Activated CD4-positive, alpha-beta T cell treated with anti-CD3 and anti-CD28 coated beads, Interleukin-2, amount 50 U/mL, for 4 hours (primary cell): ENCODE measurements around the gene CDO1.
"Not testable (repeated sequence)": the region's sequence is repeated elsewhere in the genome, so short reads cannot be mapped to it uniquely, and the experiment has no call there.

Source experiments
- DNase-seq, 2 experiments: peaks; one replicate each; pipeline ENCODE4 v3.0.0-alpha.2; 2020

The CDO1 gene

DNA sequence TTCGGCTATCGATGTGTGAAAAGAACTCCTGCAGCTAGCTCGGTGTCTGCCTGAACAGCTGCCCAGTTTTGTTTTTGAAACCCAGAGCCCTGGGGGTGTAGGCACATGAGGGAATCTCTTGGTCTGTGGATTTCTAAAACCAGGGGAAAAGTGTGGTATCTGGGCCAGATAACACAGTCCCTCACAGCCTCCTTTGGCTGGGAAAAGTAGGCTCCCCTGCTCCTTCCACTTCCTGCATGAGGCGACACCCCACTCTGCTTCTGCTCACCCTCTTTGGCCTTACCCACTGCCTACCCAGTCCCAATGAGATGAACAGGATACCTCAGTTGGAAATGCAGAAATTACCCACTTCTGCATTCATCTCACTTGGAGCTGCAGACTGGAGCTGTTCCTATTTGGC lies 9.5 kb upstream of the CDO1 start:
- DNase-seq, result no peak

DNA sequence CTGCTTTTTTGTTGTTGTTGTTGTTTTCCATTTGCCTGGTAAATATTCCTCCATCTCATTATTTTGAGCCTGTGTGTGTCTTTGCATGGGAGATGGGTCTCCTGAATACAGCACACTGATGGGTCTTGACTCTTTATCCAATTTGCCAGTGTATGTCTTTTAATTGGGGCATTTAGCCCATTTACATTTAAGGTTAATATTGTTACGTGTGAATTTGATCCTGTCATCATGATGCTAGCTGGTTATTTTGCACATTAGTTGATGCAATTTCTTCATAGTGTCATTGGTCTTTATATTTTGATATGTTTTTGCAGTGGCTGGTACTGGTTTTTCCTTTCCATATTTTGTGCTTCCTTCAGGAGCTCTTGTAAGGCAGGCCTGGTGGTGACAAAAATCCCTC lies 8.5 kb upstream of the CDO1 start:
- not testable (repeated sequence) for DNase-seq

DNA sequence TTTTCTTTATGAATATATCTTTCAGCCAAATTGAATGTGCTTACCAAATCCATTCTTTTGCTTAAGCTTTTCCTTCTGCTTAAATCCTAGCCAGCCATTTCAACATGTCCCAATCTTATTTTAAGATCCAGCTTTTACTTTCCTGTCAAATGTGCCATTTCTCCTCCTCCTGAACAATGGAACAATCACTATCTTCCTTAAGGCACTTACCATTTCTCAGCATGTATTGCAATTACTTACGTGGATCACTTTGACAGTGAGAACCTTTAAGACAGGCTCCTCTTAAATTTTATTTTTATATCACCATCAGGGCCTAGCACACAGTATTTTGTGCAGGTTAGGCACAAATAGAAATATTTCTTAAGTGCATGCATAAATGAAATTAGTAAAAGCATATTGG lies 4.4 kb upstream of the CDO1 start:
- no peak for DNase-seq

DNA sequence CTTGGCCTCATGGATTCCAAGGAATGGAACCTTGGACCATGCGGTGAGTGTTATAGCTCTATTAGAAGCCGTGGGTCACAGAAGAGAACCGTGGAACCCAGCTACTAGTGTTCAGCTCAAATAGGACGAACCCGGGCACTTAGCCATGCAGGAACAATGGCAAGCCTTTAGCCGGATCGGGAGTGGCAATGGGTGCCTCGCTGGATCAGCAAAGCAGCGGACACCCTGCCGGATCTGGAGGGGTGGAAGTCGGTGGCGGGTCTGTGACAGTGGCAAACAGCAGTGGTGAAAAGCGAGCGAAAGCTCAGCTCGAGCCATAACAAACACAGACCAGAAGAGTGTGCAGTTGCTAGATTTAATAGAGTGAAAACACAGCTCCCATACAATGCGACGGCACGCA lies 2.4 kb upstream of the CDO1 start:
- DNase-seq, result no peak

DNA sequence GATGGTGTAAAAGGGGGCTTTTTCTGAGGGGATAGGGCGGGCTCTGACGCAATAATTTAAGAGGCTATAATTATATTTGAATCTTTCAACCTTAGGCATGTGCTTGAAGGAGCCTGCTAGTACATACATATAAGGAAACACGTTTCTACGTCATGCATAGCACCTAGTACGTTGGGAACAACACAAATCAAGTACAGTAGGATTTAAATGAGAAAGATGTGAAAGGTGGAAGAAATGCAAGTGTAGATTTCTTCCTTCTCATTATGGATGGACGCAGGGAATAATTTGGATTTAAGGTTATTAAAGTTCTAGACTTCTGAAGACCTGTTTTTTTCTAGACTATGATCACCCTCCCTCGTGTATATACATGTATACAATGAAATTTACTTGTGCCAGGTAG lies 927 bp upstream of the CDO1 start:
- no peak for DNase-seq

DNA sequence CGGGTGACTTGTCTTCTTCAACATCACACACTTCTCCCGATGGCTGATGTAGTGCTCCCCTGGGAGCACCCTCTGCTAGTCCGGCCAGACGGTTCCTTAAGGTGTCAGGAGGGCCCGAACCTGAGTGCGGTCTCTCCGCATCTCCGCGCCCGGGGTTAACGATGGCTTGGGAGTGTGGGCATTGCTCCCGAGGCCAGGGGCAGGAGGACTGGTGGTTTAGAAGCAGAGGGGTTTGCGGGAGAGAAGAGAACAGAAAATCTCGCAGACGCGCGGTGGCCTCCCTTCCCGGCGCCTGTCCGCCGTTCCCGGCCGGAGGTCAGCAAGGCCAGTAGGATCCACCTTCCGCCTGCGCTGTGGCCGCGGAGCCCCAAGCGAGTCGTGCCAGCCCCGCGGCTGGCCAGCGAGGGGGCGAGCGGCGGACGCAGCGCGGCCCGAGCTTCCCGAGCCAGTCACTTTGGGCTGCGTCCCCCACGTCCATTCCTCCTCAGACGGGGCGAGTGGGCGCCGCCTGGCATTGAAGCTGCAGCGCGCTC lies 700 bp downstream of the CDO1 start:
- DNase-seq, result no peak

DNA sequence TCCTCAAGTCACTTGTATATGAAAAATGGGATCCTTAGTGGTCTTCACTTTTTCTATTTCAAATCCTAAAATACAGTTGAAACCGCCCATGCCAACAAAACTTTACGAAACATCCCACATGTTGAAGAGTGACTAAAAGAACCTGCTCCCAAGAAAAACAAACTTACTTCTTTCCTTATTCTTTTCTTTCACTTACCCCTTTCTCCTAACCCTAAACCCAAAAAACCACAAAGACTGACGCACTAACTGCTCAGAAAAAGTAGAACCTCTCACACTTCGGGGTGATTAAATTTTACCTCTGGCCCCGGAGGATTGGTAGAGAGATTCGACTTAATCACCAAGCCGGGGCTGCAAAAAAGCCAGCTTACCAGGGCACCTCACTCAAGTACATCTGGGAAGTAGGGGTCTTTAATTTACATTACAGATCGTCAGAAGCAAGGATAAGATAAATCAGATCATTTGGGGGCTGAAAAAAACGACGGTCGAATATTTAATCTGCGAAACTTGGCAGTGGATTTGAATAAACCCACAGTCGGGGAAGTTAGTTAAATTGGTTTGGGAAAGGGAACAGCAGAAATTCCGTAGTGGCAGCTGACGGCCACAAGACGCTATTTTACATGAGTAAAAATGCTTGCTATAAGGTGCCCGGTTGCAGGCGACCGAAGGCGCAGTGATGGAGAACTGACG lies 1.3 kb downstream of the CDO1 start:
- no peak for DNase-seq

DNA sequence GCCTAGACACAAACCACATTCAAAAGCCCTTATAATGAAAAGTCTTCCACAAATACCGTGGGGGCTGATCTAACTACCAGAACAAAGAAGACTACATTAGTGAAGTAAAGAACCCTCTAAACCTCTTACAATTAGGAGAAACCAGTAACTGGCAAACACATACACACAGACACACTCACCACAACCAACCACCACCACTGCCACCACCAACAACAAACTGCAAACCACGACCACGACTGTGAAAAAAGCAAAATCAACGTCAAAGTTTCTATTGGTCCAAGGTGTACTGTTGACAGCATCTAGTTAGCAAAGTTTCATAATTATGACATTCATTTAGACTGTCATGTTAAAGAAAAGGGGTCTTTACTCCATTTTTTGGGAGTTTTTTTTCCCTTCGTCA lies 2.7 kb downstream of the CDO1 start:
- no peak for DNase-seq

DNA sequence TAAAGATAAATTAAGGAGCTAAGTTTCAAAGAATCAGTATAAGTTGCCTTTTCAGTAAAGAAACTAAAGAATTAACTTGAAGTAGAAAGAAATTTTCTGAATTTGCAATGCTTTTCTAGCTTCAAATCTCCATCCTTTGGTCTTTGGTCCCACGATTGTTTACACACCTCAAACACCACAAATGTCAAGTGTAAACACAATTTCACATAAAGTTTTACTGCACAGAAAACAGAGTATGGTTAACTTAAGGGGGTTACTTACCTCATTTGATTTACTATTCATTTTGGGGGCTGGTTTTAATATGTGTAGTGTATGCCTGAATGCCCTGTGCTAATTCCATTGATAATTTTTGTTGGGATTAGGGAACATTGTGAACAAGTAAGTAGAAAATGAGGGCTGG lies 4.1 kb downstream of the CDO1 start:
- DNase-seq, result no peak

DNA sequence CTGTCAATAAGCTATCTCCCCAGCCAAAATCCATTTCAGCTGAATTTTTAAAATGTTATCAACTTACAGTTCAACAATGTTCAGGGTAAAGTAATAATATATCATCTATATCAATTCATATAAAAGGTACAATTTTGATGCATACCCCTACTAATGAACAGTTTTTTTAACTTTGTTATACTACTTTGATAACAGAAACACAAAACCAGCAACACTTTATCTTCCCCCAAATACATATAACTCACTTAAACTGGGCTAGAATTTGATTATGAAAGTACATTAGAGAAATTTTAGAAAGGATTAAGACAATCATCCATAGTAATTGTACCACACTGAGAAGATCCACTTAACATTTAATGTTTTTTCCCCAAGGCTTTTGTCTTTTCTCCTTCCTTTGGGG lies 5.1 kb downstream of the CDO1 start:
- no peak for DNase-seq

DNA sequence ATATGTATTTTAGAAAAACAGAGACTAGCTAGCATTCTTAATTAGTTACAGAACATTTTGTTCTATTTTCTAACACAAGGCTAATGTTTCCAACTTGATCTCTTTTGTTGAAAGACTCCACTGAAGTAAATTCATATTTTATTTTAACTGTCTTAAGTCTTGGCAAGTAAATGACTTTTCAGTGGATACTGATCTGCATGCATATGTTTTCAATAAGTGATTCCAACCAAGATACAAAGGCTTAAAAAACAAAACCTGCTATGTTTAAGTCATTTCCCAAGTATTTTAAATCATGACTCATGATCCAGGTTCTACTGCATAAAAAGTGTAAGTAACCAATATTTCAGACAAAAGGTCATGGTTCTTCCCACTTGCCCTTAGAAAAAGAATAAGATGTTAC lies 5.7 kb downstream of the CDO1 start:
- DNase-seq, result no peak

DNA sequence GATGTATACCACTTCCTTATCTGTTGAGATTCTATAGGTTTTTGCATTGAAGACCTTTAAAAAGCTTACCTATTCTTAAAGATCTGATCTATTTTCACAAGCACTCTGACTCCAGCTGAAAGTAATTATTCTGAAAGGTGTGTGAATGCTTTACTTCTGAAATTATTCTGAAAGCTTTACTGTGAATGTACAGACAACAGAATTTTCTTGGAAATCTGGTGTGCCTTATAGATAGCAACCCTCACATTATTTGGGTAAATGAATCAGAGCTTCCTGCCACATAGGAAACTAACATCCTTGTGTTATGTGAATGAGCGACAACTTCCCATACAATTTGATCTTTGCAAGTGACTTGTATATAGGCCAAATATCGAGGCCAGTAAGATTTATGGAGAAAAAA lies 6.5 kb downstream of the CDO1 start:
- DNase-seq, result no peak

DNA sequence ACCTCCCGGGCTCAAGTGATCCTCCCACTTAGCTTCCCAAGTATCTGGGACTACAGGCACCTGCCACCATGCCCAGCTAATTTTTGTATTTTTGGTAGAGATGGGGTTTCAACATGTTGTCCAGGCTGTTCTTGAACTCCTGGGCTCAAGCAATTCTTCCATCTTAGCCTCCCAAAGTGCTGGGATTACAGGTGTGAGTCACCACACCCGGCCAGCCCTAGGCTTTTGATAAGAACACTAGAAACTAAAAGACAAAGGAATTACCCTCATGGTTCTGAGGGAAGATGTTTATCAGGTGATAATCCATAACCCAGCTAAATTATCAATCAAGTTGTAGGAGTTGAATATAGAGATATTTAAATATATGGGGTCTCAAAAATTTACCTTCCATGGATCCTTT lies 8.4 kb downstream of the CDO1 start:
- not testable (repeated sequence) for DNase-seq

DNA sequence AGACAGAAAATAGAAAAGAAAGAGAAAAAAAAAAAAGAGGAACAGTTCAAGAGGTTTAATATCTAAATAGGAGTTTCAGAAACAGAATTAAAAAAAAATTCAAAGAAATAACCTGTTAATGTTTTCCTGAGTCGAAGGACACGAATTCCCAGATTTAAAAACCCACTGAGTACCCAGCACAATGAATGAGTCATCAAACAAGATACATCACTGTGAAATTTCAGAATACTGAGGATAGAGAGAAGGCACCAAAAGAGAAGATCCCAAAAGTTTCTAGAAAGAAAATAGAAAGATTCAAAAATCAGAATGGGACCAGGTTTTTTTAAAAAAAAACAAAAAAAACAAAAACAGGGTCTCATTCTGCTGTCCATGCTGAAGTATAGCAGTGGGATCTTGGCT lies 8.8 kb downstream of the CDO1 start:
- no peak for DNase-seq

DNA sequence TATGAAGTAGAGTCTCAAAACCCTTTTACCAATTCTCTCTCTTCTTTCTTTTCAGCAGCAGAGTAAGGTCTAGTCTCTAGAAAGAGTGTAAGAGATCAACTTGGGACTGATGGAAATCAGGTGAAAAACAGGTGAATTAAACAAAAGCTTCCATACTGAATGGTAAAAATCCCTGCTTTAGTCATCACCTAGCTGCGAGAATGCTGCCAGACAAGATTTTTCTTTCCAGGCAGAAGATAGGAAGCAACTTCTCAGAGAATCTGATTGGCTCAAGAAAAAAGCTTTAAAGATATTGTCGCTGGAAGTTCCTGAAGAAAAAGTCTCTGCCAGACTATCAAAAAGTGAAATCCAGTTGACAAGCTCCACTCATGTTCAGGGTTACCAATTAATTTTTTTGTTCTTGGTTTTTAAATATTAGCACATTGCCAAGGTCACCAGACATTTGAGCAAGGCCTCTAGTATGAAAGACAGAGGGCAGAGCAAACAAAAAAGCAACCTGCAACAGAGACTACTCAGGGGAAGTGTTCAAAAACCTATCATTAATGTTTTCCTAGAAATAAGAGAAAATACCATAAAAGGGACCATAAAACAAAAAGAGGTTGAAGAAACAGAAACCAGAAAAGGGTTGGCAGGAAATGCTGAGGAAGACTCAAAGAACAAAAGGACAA lies 9.3 kb downstream of the CDO1 start:
- DNase-seq, result no peak

DNA sequence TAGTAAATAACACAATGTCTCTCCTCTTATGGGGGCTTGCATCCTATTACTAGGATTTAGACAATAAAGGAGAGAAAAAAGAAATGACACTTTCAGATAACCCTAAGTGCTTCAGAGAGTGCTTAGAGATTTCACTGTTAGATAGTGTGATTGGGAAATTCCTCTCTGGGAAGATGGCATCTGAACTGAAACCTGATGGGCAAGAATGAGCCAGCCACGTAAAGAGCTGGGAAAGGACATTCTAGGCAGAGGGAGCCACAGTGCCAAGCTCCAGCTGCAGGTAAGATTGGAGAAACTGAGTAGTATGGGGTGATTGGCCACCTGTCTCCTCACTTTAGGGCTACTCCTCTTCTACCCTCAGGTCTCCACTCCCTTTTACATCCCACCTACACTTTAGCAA lies 14.5 kb downstream of the CDO1 start:
- DNase-seq, result no peak

DNA sequence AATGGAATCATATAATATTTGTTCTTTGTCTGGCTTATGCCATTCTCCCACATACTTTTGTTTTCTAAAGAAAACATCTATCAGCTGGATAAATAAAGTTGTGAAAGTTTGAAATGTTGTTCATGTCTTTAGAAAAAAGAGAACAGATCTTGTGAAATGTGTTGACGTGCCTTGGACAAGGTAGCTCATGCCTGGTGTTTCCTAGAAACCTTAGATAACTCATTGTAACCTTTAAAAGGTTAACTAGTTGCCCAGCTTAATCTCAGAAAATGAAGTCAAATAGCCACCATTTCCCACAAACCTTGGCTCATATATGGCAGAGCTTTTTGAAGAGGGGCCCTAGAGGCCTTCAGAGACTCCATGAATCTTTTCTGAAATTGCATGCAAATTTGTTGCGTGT lies 15.3 kb downstream of the CDO1 start:
- DNase-seq, result no peak

DNA sequence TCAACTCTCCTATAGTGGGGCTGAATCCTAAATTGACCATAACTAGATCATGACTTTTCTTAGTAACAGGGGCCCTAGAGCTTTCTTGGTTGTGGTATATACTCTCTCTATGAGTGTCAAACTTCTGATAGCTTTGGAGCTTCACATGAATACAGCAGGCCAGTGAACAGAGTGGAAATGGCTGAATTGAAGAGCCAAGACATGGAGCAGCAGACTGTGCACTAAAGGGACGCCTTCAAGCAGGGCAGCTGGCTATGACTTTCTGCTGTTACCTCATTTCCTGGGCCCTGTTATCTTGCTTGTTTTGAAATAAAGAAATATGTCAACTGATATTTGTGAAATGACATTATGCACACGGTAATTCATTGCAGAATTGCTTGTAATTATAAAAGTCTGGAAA lies 16.4 kb downstream of the CDO1 start:
- no peak for DNase-seq

DNA sequence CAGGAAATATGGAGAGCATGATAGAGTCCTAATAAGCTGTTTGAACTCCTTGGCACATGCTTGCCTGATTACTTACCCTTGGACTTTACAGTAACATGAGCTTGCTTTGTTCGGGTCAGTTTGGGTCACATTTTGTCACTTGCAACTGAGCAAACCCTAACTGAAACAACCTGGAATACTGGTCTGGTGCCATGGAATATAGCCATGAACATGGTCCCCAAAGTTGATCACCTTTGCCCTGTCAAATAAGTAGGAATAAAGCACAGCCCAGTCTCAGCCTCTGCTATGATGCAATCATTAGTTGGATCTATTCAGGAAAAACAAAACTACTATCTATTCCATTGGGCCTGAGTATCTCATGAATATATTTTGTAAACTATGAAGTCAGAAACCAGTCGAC lies 18.2 kb downstream of the CDO1 start:
- no peak for DNase-seq

DNA sequence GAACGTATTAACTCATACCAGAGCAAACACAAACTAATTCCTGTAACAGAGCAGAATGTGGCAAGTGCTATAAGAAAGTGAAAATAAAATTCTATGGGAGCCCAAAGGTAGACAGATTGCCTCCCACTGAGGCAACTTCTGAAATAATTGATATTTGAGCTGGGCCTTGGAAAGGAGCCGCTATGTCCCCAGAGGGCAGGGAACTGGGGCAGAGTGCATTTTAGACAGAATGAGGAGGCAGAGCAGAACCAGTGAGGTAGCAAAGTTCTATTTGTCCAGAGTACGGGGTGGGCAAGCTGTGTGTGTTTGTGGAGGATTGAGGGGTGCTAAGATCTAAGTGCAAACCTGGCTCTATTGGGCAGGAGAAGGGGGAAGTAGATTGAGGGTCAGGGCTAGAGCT lies 19.8 kb downstream of the CDO1 start:
- no peak for DNase-seq

DNA sequence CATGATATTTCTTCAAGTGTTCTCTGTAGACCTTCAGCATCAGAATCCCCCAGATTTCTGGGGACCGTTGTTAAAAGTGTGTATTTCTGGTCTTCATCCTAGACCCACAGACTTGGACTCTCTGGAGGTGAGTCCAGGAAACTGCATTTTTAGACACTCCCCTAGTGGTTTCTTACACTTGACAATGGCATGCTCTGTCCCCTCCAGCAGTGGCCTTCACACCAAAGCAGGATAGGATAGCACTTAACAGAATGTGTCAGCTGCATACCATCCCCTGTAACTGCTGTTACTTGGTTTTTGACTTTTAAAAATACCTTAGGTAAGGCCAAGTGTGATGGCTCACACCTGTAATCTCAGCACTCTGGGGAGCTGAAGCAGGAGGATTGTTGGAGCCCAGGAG lies 20.8 kb downstream of the CDO1 start:
- DNase-seq, result no peak

DNA sequence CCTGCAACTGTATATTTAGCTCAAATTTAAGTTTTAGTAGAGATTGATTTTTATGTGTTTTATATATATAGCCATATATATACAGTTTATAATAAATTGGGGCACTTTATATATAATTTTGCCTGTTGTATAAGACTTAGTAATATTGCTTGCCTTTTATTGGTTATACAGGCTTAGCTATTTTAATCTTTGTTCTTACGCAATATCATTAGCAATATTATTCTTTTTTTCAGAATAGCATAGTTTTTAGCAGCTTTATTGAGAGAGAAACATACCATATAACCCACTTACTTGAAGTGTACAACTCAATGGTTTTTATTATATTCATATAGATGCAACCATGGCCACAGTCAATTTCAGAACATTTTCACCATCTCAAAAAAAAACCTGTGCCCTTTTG lies 28.0 kb downstream of the CDO1 start:
- no peak for DNase-seq

DNA sequence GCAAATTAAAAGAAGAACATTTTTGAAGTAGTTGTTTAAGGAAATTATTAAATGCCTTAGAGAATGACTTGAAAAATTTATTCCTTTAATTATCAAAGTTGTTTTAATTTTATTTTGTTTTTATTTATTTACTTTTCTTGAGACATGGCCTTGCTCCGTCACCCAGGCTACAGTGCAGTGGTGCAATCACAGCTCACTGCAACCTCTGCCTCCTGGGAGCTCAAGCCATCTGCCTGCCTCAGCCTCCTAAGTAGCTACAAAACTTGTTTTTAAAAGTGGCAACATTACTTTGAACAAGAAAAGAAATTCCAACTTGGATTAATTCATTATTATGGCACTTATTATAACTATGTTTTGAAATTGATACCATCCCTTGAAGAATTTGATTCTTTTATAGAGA lies 29.0 kb downstream of the CDO1 start:
- DNase-seq, result no peak

DNA sequence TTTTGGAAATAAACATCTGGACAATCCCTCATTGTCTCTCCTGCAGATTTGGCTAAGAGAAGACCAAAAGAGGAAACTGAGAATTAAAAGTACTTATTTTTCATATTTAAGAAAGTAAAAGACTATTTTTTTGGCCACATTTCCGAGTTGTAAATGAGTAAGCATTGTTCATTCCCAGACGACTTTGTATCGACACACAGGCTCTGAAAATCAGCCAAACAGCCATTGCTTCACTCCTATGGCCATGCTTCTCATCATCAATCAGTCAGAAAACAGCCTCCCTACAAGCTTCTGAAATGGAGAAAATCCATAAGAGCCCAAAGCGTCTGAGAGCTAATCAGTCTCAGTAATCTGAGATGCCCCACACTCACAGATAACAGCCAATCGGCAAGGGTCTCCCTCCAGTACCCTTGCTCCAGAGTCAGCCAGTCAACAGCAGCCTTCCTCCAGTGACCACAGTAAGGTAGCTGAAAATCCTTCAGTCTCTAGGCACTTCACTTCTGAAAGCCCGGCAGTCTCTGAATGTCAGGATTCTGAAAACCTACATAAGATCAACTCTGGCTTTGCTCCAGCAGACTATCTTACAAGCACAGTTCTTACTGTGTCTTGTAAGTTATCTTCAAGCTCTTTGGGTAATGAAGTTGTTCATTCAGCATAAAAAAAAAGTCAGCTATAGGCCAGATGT lies 30.9 kb downstream of the CDO1 start:
- DNase-seq, result no peak
